Measurements from ENCODE around the gene PWWP2A. TPM values are rescaled to one million over a fixed set of nuclear protein-coding genes. Genes with fewer than 3 reads are reported as not detected.

PWWP2A gene
- total and polyA plus RNA-seq, 10 of the 15 experiments (the other 5 are each of a cell fraction or from before 2014, with no cell fraction given): 5.7 to 26.1 (median 17.7) TPM

DNA sequence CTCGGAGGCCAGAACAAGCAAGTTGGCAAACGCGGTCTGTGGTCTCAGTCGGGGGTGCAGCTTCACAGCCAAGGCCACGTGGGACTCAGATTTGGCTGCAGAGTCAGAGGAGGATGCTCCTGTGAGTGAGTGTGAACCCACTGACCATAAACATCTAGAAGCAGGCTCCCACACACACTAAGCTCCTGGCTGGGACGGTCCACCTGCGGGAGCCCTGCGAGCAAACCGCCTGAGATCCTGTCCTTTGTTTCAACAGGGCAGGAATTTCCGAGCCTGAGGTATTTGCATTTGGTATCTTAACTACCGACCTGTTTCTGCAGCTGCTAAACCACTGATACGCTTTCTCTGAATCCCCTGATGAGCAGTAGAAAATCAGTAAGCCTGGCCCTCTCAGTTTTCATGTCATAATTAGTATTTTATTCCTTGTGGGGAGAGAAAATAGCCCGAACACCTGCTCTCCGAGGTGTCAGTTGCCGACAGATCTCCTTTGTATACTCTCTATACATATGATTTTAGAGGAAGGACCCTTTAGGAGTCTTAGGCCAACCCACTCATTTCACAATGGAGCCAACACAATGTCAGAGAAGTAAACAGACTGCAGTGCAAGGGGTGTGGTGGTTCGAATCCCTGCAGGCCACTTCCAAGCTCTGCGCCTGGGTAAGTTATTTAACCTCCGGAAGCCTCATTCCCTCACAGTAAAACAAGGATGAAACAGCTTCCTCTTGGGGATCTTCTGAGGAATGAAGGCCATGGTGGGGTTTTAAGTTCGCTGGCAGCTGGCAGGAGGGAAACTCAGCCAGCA lies 40.9 kb upstream of the PWWP2A start:
- in situ Hi-C loops (cut with MboI) (no loop called here), intact Hi-C loops (cut with micrococcal nuclease; ENCODE audit: unreplicated experiment) (no loop called here)
- BruUV-seq (replicated peaks): no TSS peak
- H3K36me3 ChIP-seq (ENCODE audit: control insufficient read depth in 2 of 2, insufficient read depth in 2 of 2, low read length in 1 of 2): no peaks in the 10 kb centered on the region
- ChIA-PET POLR2A (interaction anchor here (1.0 kb wide), 1 partner anchor 13 kb away, joined by 9 read pairs; no protein-coding TSS in a partner anchor), RAD21 (ENCODE audit: unreplicated experiment) (interaction anchor here (0.7 to 1.3 kb wide), 6 partner anchors 10 to 80 kb away, joined by 3 to 4 read pairs (median 3); no protein-coding TSS in a partner anchor), SMC1A (ENCODE audit: uncharacterized antibody, unreplicated experiment) (interaction anchor here (0.7 to 1.8 kb wide), 8 partner anchors 14 to 151 kb away, joined by 3 to 6 read pairs (median 4); partner anchors contain the start of gene TTC1), CTCF (interaction anchor here (0.8 to 2.8 kb wide), 7 partner anchors 19 to 820 kb away, joined by 3 to 13 read pairs (median 3); no protein-coding TSS in a partner anchor)
- FAIRE-seq: no peak
- no peaks in the 10 kb centered on the region for H4K20me1 ChIP-seq (ENCODE audit: control insufficient read depth, insufficient read depth)
- H3K9me3 ChIP-seq (replicated peaks; ENCODE audit: control insufficient read depth, insufficient read depth, low read length): no peaks in the 10 kb centered on the region
- H2AFZ ChIP-seq (ENCODE audit: control insufficient read depth, low read depth, low read length): peak overlapping the region; percentile 72
- H3K4me1 ChIP-seq (ENCODE audit: control insufficient read depth, insufficient read depth, low read length): peaks cover 16% of the 10 kb centered on the region
- peak; percentile 87 for ATAC-seq
- H3K9ac ChIP-seq (ENCODE audit: control insufficient read depth, insufficient read depth, low read length): peak overlapping the region; percentile 7
- DNase-seq (ENCODE audit: low read depth, low spot score): peak; percentile 28
- no peaks in the 10 kb centered on the region for H3K27me3 ChIP-seq (replicated peaks in 1 of 2; ENCODE audit: control insufficient read depth in 2 of 2, insufficient read depth in 2 of 2, low read length in 1 of 2)
- H3K4me3 ChIP-seq: peak overlapping the region; percentile 32; the same call in 1 of the 2 replicates
- 17% methylated on average over 19 of the region's 19 CpGs for WGBS (ENCODE audit: insufficient coverage, insufficient replicate concordance, low lambda C conversion rate, missing lambda C conversion rate)
- H3K4me2 ChIP-seq (ENCODE audit: control insufficient read depth, insufficient read depth): peak overlapping the region; percentile 78
- H3K79me2 ChIP-seq (ENCODE audit: control insufficient read depth, insufficient read depth, low read length): no peaks in the 10 kb centered on the region
- peak overlapping the region; percentile 66 for H3K27ac ChIP-seq (ENCODE audit: control insufficient read depth, insufficient read depth)
- TF ChIP-seq MTA2 (IDR thresholded peaks at IDR 0.05; ENCODE audit: low read depth): peak; percentile 55; the same call in 1 of the 2 replicates
- TF ChIP-seq, protein P1, sequence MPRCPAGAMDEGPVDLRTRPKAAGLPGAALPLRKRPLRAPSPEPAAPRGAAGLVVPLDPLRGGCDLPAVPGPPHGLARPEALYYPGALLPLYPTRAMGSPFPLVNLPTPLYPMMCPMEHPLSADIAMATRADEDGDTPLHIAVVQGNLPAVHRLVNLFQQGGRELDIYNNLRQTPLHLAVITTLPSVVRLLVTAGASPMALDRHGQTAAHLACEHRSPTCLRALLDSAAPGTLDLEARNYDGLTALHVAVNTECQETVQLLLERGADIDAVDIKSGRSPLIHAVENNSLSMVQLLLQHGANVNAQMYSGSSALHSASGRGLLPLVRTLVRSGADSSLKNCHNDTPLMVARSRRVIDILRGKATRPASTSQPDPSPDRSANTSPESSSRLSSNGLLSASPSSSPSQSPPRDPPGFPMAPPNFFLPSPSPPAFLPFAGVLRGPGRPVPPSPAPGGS (IDR thresholded peaks at IDR 0.05; ENCODE audit: borderline replicate concordance, insufficient read depth, low read depth, low read length, poor library complexity, severe bottlenecking): no peak
- no peak for TF ChIP-seq MYB (IDR thresholded peaks at IDR 0.05; ENCODE audit: borderline replicate concordance, low read depth, low read length)
- TF ChIP-seq RAD51 (IDR thresholded peaks at IDR 0.05): peak; percentile 62; the same call in 1 of the 2 replicates
- TF ChIP-seq PAX5 (IDR thresholded peaks at IDR 0.05; ENCODE audit: borderline replicate concordance, low read depth, low read length): peak; percentile 40; the same call in 1 of the 2 replicates
- TF ChIP-seq, protein P2, sequence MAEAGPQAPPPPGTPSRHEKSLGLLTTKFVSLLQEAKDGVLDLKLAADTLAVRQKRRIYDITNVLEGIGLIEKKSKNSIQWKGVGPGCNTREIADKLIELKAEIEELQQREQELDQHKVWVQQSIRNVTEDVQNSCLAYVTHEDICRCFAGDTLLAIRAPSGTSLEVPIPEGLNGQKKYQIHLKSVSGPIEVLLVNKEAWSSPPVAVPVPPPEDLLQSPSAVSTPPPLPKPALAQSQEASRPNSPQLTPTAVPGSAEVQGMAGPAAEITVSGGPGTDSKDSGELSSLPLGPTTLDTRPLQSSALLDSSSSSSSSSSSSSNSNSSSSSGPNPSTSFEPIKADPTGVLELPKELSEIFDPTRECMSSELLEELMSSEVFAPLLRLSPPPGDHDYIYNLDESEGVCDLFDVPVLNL (IDR thresholded peaks at IDR 0.05; ENCODE audit: low read depth, low read length): no peak
- no peak for TF ChIP-seq NRF1 (conservative IDR thresholded peaks at IDR 0.05; ENCODE audit: low read depth, low read length)
- peak; percentile 49 for TF ChIP-seq EED (IDR thresholded peaks at IDR 0.05; ENCODE audit: low read depth)
- TF ChIP-seq POU2F2 (IDR thresholded peaks at IDR 0.05; ENCODE audit: borderline replicate concordance, low read depth, low read length): peak; percentile 69; the same call in 1 of the 3 replicates
- TF ChIP-seq TAF1 (IDR thresholded peaks at IDR 0.05; ENCODE audit: borderline replicate concordance, low read depth, low read length): peak; percentile 31; the same call in 1 of the 2 replicates
- peak; percentile 77 for TF ChIP-seq IKZF1 (conservative IDR thresholded peaks at IDR 0.05)
- TF ChIP-seq ATF7 (IDR thresholded peaks at IDR 0.05; ENCODE audit: low read depth): no peak
- TF ChIP-seq MEF2B (IDR thresholded peaks at IDR 0.05; ENCODE audit: partially characterized antibody, poor library complexity, severe bottlenecking): peak; percentile 36
- TF ChIP-seq, protein P3, sequence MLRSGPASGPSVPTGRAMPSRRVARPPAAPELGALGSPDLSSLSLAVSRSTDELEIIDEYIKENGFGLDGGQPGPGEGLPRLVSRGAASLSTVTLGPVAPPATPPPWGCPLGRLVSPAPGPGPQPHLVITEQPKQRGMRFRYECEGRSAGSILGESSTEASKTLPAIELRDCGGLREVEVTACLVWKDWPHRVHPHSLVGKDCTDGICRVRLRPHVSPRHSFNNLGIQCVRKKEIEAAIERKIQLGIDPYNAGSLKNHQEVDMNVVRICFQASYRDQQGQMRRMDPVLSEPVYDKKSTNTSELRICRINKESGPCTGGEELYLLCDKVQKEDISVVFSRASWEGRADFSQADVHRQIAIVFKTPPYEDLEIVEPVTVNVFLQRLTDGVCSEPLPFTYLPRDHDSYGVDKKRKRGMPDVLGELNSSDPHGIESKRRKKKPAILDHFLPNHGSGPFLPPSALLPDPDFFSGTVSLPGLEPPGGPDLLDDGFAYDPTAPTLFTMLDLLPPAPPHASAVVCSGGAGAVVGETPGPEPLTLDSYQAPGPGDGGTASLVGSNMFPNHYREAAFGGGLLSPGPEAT (IDR thresholded peaks at IDR 0.05; ENCODE audit: low read depth): peak; percentile 47; the same call in 1 of the 2 replicates
- TF ChIP-seq RUNX3 (IDR thresholded peaks at IDR 0.05; ENCODE audit: low read length): peak; percentile 78
- peak; percentile 59; the same call in 1 of the 2 replicates for TF ChIP-seq TCF12 (IDR thresholded peaks at IDR 0.05; ENCODE audit: low read depth, low read length)
- TF ChIP-seq CREB1 (IDR thresholded peaks at IDR 0.05; ENCODE audit: low read depth): 0 out of 2 replicates have a peak, but pooled peaks have one; percentile 4
- TF ChIP-seq, protein P4, sequence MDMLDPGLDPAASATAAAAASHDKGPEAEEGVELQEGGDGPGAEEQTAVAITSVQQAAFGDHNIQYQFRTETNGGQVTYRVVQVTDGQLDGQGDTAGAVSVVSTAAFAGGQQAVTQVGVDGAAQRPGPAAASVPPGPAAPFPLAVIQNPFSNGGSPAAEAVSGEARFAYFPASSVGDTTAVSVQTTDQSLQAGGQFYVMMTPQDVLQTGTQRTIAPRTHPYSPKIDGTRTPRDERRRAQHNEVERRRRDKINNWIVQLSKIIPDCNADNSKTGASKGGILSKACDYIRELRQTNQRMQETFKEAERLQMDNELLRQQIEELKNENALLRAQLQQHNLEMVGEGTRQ (IDR thresholded peaks at IDR 0.05; ENCODE audit: borderline replicate concordance, low read depth, low read length): peak; percentile 23; the same call in 1 of the 2 replicates

Measured in GM12878 (cell line).